GM19193 (cell line): ENCODE measurements around the gene MYO5A.
A peak's percentile ranks its signal among the peaks of the same experiment; 100 is the strongest.

ENCODE experiments used
- POLR2A ChIP-seq: IDR thresholded peaks from 4 replicates; pipeline ENCODE4 v1.6.1; 2011; ENCODE audit not compliant: insufficient read depth, insufficient read length; ENCODE audit errors: extremely low read depth

The MYO5A gene

GRCh38 chr15:52528564-52529340 lies at the start of gene MYO5A:
Gene MYO5A, minus strand, starts transcription at chr15:52528880. Its CDS starts 74 bp downstream, at chr15:52528806.
- peak; percentile 71 for TF ChIP-seq POLR2A

GRCh38 chr15:52576692-52577091 lies 48.0 kb upstream of the MYO5A start:
- no peak for TF ChIP-seq POLR2A

- TF ChIP-seq POLR2A, result no peak
Measured at GRCh38 chr15:52575072-52575471, 46.4 kb upstream of the MYO5A start.

- peak; percentile 75 for TF ChIP-seq POLR2A
Measured at GRCh38 chr15:52568601-52569585, 40.2 kb upstream of the MYO5A start, which contains the start of gene ARPP19. Gene ARPP19, minus strand, starts transcription at chr15:52569030. Its CDS starts 138 bp downstream, at chr15:52568892.

- TF ChIP-seq POLR2A, result no peak
Measured at GRCh38 chr15:52567871-52568600, 39.4 kb upstream of the MYO5A start.

GRCh38 chr15:52566889-52567288 lies 38.2 kb upstream of the MYO5A start:
- no peak for TF ChIP-seq POLR2A

GRCh38 chr15:52563501-52564060 lies 34.9 kb upstream of the MYO5A start:
- TF ChIP-seq POLR2A, result no peak

GRCh38 chr15:52559575-52559974 lies 30.9 kb upstream of the MYO5A start:
- TF ChIP-seq POLR2A, result no peak

GRCh38 chr15:52559022-52559421 lies 30.3 kb upstream of the MYO5A start:
- TF ChIP-seq POLR2A, result no peak

GRCh38 chr15:52558196-52558595 lies 29.5 kb upstream of the MYO5A start:
- no peak for TF ChIP-seq POLR2A

GRCh38 chr15:52557274-52557641 lies 28.6 kb upstream of the MYO5A start:
- no peak for TF ChIP-seq POLR2A

GRCh38 chr15:52556524-52557273 lies 28.0 kb upstream of the MYO5A start:
- TF ChIP-seq POLR2A, result no peak

GRCh38 chr15:52552303-52552702 lies 23.6 kb upstream of the MYO5A start:
- TF ChIP-seq POLR2A, result no peak

- TF ChIP-seq POLR2A, result no peak
Measured at GRCh38 chr15:52551762-52552161, 23.1 kb upstream of the MYO5A start.
